Ishikawa (cell line): Measurements from ENCODE around the gene LONRF2.

ENCODE experiments used
- CEBPB ChIP-seq: IDR thresholded peaks from 2 replicates; pipeline ENCODE4 v1.6.1; 2012
- CREB1 ChIP-seq: IDR thresholded peaks from 2 replicates; pipeline ENCODE4 v1.6.1; 2012; ENCODE audit warnings: low read depth
- EP300 ChIP-seq: IDR thresholded peaks from 2 replicates; pipeline ENCODE4 v1.6.1; 2012; ENCODE audit warnings: borderline replicate concordance
- MAX ChIP-seq: IDR thresholded peaks from 2 replicates; pipeline ENCODE4 v1.6.1; 2012
- RAD21 ChIP-seq: IDR thresholded peaks from 2 replicates; pipeline ENCODE4 v1.6.1; 2012; ENCODE audit warnings: low read depth
- TCF12 ChIP-seq: IDR thresholded peaks from 2 replicates; pipeline ENCODE4 v1.6.1; 2012; ENCODE audit warnings: low read depth
- TF ChIP-seq, protein P1 (sequence below): IDR thresholded peaks from 2 replicates; pipeline ENCODE4 v1.6.1; 2012; ENCODE audit warnings: low read depth, mild to moderate bottlenecking

- TF ChIP-seq, protein P1, sequence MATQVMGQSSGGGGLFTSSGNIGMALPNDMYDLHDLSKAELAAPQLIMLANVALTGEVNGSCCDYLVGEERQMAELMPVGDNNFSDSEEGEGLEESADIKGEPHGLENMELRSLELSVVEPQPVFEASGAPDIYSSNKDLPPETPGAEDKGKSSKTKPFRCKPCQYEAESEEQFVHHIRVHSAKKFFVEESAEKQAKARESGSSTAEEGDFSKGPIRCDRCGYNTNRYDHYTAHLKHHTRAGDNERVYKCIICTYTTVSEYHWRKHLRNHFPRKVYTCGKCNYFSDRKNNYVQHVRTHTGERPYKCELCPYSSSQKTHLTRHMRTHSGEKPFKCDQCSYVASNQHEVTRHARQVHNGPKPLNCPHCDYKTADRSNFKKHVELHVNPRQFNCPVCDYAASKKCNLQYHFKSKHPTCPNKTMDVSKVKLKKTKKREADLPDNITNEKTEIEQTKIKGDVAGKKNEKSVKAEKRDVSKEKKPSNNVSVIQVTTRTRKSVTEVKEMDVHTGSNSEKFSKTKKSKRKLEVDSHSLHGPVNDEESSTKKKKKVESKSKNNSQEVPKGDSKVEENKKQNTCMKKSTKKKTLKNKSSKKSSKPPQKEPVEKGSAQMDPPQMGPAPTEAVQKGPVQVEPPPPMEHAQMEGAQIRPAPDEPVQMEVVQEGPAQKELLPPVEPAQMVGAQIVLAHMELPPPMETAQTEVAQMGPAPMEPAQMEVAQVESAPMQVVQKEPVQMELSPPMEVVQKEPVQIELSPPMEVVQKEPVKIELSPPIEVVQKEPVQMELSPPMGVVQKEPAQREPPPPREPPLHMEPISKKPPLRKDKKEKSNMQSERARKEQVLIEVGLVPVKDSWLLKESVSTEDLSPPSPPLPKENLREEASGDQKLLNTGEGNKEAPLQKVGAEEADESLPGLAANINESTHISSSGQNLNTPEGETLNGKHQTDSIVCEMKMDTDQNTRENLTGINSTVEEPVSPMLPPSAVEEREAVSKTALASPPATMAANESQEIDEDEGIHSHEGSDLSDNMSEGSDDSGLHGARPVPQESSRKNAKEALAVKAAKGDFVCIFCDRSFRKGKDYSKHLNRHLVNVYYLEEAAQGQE = no peak
- no peak for TF ChIP-seq CREB1
- TF ChIP-seq MAX = no peak
- no peak for TF ChIP-seq CEBPB
- no peak for TF ChIP-seq TCF12
- no peak for TF ChIP-seq RAD21
- no peak for TF ChIP-seq EP300
Measured at GRCh38 chr2:100277540-100278207, 44.6 kb downstream of the LONRF2 start.
